NB4 (cell line): ENCODE measurements around the gene ARHGAP24.

Source experiments
- CTCF ChIP-seq: IDR thresholded peaks from one replicate; pipeline ENCODE4 v1.5.1; 2012; ENCODE audit warnings: low read depth, low read length
- MYC ChIP-seq: IDR thresholded peaks from 2 replicates; pipeline ENCODE4 v1.6.1; 2011; ENCODE audit warnings: low read depth, low read length
- POLR2A ChIP-seq: IDR thresholded peaks from 2 replicates; pipeline ENCODE4 v1.6.1; 2011; ENCODE audit warnings: mild to moderate bottlenecking; ENCODE audit not compliant: insufficient read length; ENCODE audit errors: extremely low read depth

- TF ChIP-seq POLR2A (no peak), CTCF (no peak), MYC (no peak)
These were observed 545.0 kb downstream of the ARHGAP24 start for GRCh38 chr4:86019906-86020305.
